ENCODE data around the gene CCL26.

DNA sequence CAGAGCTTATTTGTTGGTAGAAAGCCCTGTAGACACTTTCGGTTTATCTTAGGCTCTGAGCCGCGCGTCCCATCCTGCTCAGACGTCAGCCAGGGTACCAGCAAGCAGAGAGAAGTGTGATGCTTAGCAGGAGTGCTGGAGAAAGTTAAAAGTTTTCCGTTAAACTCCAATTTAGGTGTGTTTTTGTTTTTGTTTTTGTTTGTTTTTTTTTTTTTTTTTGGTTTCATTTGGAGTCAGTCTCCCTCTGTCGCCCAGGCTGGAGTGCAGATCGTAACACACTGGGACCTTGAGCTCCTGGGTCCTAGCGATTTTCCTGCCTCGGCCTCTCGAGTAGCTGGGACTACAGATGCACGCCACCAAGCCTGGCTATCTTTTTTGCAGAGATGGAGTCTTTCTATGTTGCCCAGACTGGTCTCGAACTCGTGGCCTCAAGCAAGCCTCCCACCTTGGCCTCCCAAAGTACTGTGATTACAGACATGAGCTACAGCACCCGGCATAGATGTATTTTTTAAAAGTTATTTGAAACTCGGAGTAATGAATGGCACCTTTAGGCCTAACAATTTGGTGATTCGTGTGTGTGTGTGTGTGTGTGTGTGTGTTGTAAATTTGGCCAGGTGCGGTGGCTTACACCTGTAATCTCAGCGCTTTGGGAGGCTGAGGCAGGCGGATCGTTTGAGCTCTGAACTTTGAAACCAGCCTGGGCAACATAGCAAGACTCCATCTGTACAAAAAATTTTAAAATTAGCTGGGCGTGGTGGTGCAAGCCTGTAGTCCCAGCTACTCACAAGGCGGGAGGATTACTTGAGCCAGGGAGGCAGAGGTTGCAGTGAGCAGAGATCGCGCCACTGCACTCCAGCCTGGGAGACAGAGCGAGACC is 32.0 kb downstream of the CCL26 start:
- TF ChIP-seq, protein P1, sequence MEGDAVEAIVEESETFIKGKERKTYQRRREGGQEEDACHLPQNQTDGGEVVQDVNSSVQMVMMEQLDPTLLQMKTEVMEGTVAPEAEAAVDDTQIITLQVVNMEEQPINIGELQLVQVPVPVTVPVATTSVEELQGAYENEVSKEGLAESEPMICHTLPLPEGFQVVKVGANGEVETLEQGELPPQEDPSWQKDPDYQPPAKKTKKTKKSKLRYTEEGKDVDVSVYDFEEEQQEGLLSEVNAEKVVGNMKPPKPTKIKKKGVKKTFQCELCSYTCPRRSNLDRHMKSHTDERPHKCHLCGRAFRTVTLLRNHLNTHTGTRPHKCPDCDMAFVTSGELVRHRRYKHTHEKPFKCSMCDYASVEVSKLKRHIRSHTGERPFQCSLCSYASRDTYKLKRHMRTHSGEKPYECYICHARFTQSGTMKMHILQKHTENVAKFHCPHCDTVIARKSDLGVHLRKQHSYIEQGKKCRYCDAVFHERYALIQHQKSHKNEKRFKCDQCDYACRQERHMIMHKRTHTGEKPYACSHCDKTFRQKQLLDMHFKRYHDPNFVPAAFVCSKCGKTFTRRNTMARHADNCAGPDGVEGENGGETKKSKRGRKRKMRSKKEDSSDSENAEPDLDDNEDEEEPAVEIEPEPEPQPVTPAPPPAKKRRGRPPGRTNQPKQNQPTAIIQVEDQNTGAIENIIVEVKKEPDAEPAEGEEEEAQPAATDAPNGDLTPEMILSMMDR (IDR thresholded peaks at IDR 0.05) = no peak
- TF ChIP-seq POLR2A (IDR thresholded peaks at IDR 0.05) = no peak

Data from uterus (tissue), 2 donors.